ENCODE measurements around the gene DPP8. TPM values are rescaled to one million over a fixed set of nuclear protein-coding genes. Genes with fewer than 3 reads are reported as not detected.
"Not testable (repeated sequence)": the region's sequence is repeated elsewhere in the genome, so short reads cannot be mapped to it uniquely, and the experiment has no call there.

Gene DPP8
- total RNA-seq, 2 experiments from 2014 or later: 41.6 to 44.1 TPM

DNA sequence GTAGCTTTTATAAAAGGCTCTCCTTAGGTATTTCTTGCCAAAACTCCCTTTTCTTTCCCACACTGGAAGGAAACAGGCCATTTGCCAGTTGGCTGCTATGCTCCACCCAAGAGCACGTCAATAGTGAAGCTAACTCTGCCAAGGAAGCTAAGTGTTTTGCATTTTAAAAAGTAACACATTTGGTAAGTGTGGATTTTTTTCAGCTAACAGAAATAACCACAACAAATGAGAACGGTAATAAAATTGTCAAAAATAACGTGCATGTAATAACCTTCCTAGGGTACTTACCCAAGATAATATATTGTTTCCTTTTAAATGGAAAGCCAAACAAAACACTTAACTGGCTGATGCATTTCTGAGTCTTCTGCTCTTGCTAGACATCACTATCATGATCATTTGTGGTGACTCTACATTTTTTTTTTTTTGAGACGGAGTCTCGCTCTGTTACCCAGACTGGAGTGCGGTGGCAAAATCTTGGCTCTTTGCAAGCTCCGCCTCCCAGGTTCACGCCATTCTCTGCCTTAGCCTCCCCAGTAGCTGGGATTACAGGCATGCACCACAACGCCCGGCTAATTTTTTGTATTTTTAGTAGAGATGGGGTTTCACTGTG, 4.6 kb downstream of the DPP8 start:
- ATAC-seq (no peak), DNase-seq (no peak)
- H3K27ac Mint-ChIP-seq: peak overlapping the region; percentile 81
- H3K9me3 Mint-ChIP-seq (ENCODE audit: low read depth): no peaks in the 10 kb centered on the region
- CTCF ChIA-PET: interaction anchor here (0.7 to 1.7 kb wide), 4 partner anchors 12 to 324 kb away, joined by 3 to 4 read pairs (median 3); no protein-coding TSS in a partner anchor
- H3K27me3 Mint-ChIP-seq: no peaks in the 10 kb centered on the region
- H3K4me1 Mint-ChIP-seq: peaks cover 48% of the 10 kb centered on the region
- H3K36me3 Mint-ChIP-seq: peaks cover 46% of the 10 kb centered on the region
- no peak overlapping the region for H3K4me3 Mint-ChIP-seq

DNA sequence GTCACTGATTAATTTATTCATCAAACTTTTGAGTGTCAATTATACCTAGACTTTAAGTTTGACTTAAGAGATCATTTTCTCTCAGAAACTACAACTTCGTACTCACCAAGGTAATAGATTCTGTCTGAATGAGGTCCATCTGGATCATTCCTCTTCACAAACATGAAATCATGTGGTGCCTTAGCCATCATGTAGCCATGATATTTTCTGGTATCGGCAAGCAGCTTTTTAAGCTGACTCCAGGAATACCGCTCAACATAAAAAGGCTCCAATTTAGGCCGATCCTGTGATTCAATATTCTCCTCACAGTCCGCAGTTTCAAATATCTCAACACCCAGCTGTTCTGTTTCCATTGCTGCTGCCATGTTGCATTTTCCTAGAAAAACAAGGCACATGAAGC, 5.3 kb downstream of the DPP8 start:
- no peak for DNase-seq
- CTCF ChIA-PET: interaction anchor here (1.0 to 1.7 kb wide), 3 partner anchors 13 to 324 kb away, joined by 3 to 4 read pairs (median 3); no protein-coding TSS in a partner anchor
- H3K9me3 Mint-ChIP-seq (ENCODE audit: low read depth): no peaks in the 10 kb centered on the region
- no peak overlapping the region for H3K4me3 Mint-ChIP-seq
- H3K36me3 Mint-ChIP-seq: peaks cover 47% of the 10 kb centered on the region
- ATAC-seq: no peak
- H3K4me1 Mint-ChIP-seq: peaks cover 46% of the 10 kb centered on the region
- peak overlapping the region; percentile 81 for H3K27ac Mint-ChIP-seq
- no peaks in the 10 kb centered on the region for H3K27me3 Mint-ChIP-seq

DNA sequence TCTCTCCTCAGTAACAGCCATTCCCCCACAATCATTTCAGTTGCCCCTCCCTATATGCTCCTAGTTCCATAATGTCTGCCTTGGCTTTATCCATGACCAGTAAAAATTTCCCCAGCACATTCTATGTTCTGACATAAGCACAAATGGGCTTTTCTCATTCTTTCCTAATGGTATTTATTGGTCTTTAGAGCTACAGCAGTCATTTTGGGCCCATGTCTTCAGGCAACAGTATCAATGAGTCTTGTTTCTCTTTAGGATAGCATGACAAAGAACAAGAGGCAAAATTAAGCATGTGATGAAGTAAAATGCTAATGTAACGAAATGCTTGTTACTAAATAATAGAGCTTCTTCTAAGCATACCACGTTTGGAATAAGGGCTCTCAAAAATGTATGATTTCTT, 8.2 kb downstream of the DPP8 start:
- Mint-ChIP-seq H3K36me3 (peaks cover 46% of the 10 kb centered on the region), H3K27me3 (no peaks in the 10 kb centered on the region), H3K4me1 (peaks cover 23% of the 10 kb centered on the region), H3K27ac (no peak overlapping the region), H3K9me3 (ENCODE audit: low read depth) (no peaks in the 10 kb centered on the region), H3K4me3 (no peak overlapping the region)
- DNase-seq (no peak), ATAC-seq (no peak)
- CTCF ChIA-PET: interaction anchor here (0.6 kb wide), 1 partner anchor 15 kb away, joined by 3 read pairs; no protein-coding TSS in a partner anchor

DNA sequence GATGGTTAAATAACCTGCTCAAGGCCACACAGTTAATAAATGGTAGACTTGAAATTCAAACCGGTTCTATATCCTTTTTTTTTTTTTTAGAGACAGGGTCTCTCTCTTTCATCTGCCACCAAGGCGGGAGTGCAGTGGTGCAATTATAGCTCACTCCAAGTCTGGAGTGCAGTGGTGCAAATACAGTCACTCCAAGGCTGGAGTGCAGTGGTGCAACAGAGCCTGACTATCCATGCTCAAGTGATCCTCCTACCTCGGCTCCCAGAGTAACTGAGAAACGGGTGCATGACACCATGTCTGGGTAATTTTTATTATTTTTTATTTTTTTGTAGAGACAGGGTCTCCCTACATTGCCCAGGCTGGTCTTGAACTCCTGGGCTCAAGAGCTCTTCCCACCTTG, 23.4 kb downstream of the DPP8 start:
- H3K27ac Mint-ChIP-seq: no peak overlapping the region
- CTCF ChIA-PET: interaction anchor here (0.6 to 0.7 kb wide), 2 partner anchors 73 to 1030 kb away, joined by 4 read pairs; no protein-coding TSS in a partner anchor
- H3K4me3 Mint-ChIP-seq: no peak overlapping the region
- peaks cover 43% of the 10 kb centered on the region for H3K36me3 Mint-ChIP-seq
- ATAC-seq: no peak
- H3K27me3 Mint-ChIP-seq: no peaks in the 10 kb centered on the region
- peaks cover 2% of the 10 kb centered on the region for H3K4me1 Mint-ChIP-seq
- no peak for DNase-seq
- no peaks in the 10 kb centered on the region for H3K9me3 Mint-ChIP-seq (ENCODE audit: low read depth)

DNA sequence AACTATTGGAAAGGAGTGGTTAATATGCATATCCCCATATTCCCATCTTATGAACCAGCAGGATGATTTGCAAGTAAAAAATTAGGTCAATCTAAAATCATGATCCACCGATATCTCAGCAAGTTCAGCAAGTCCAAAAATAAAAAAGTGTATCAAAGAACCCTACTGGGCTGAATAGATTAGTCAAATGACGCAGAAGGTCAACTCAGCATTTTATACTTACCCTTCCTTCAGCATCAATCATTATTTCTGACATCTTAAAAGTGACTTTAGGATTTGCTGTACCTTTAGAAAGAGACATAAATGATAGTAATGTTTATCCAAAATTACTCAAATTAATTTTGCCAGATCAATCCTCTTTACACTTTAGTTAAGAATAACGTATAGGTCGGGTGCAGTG, 32.6 kb downstream of the DPP8 start:
- CTCF ChIA-PET: no interaction called here
- H3K36me3 Mint-ChIP-seq: peaks cover 50% of the 10 kb centered on the region
- ATAC-seq: no peak
- H3K9me3 Mint-ChIP-seq (ENCODE audit: low read depth): no peaks in the 10 kb centered on the region
- no peaks in the 10 kb centered on the region for H3K27me3 Mint-ChIP-seq
- H3K4me1 Mint-ChIP-seq: no peaks in the 10 kb centered on the region
- no peak overlapping the region for H3K27ac Mint-ChIP-seq
- H3K4me3 Mint-ChIP-seq: no peak overlapping the region
- no peak for DNase-seq

DNA sequence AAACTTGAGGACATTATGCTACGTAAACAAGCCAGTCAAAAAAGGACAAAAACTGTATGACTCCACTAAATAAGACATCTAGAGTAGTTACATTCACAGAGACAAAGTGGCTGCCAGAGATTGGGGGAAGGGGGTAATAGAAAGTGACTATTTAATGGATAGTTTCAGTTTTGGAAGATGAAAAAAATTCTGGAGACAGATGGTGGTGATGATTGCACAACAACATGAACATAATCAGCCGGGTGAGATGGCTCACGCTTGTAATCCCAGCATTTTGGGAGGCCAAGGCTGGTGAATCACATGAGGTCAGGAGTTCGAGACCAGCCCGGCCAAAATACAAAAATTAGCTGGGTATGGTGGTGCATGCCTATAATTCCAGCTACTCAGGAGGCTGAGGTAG, 40.6 kb downstream of the DPP8 start:
- H3K27me3 Mint-ChIP-seq: no peaks in the 10 kb centered on the region
- peaks cover 1% of the 10 kb centered on the region for H3K4me1 Mint-ChIP-seq
- peaks cover 31% of the 10 kb centered on the region for H3K36me3 Mint-ChIP-seq
- no peak overlapping the region for H3K4me3 Mint-ChIP-seq
- H3K9me3 Mint-ChIP-seq (ENCODE audit: low read depth): no peaks in the 10 kb centered on the region
- ATAC-seq (no peak), DNase-seq (no peak)
- CTCF ChIA-PET: no interaction called here
- no peak overlapping the region for H3K27ac Mint-ChIP-seq

DNA sequence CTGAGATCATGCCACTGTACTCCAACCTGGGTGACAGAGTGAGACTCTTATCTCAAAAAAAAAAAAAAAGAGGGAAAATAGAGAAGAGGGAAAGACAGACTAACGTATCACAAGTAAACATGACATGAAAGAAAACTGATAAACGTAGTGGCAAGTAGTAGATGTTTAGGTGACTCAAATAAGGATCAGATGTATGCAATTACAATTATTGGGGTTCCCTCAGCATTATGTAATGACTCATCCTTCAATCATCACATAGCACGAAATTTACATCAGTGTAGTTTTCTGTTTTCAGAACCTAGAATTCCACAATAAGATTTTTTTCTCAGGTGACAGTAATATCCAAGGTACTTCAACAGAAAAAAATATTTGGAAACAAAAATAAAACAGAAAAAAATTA, 46.6 kb downstream of the DPP8 start:
- ATAC-seq (no peak), DNase-seq (no peak)
- CTCF ChIA-PET: interaction anchor here (0.6 kb wide), 1 partner anchor 71 kb away, joined by 3 read pairs; no protein-coding TSS in a partner anchor
- no peak overlapping the region for H3K4me3 Mint-ChIP-seq
- peaks cover 40% of the 10 kb centered on the region for H3K36me3 Mint-ChIP-seq
- peaks cover 7% of the 10 kb centered on the region for H3K4me1 Mint-ChIP-seq
- no peaks in the 10 kb centered on the region for H3K27me3 Mint-ChIP-seq
- no peak overlapping the region for H3K27ac Mint-ChIP-seq
- no peaks in the 10 kb centered on the region for H3K9me3 Mint-ChIP-seq (ENCODE audit: low read depth)

DNA sequence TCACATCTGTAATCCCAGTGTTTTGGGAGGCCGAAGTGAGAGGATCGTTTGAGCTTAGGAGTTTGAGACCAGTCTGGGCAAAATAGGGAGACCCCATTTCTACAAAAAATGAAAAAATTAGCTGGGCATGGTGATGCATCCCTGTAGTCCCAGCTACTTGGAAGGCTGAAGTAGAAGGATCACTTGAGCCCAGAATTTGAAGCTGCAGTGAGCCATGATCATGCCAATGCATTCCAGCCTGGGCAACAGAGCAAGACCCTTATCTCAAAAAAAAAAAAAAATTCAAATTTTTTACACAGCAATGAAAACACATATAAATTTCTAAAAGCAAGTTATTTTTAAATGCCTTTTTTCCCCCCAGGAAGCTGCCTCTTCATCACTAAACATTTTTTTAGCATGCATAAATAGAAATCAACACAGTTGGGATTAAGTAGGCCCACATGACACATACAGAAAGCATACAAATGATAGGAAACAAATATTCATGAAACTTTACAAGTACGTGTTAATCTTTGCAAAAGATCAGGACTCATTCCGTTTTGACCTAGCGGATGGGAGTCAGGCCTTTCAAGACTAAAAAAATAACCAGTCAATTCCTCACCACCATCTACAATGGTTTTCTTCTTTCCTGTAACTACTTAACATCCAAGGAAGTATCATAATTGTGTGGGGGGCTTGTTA, 49.1 kb downstream of the DPP8 start:
- Mint-ChIP-seq H3K4me1 (peaks cover 7% of the 10 kb centered on the region), H3K27me3 (no peaks in the 10 kb centered on the region), H3K4me3 (no peak overlapping the region), H3K36me3 (peaks cover 46% of the 10 kb centered on the region), H3K9me3 (ENCODE audit: low read depth) (no peaks in the 10 kb centered on the region), H3K27ac (no peak overlapping the region)
- CTCF ChIA-PET: interaction anchor here (1.2 kb wide), 1 partner anchor 13 kb away, joined by 3 read pairs; no protein-coding TSS in a partner anchor
- DNase-seq: no peak
- ATAC-seq: no peak

DNA sequence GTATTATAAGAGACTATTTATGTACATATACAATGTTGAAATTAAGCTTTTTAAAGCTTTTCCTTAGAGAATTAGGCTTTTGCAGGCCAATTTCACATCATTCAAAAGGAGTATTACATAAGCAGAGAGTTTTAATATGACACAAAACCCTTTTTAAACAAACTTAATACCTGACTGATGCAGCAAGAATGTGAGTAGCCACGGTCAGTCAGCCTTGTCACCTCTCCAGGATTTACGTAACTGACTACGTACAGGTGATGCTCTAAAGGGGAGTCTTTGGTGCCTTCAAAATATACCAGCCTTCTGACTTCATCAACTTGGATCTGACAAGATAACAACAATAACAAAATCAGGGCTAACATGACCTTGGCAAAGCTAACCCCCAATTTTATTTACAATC, 50.6 kb downstream of the DPP8 start:
- ATAC-seq (no peak), DNase-seq (no peak)
- Mint-ChIP-seq H3K4me3 (no peak overlapping the region), H3K27ac (no peak overlapping the region), H3K27me3 (no peaks in the 10 kb centered on the region), H3K4me1 (peaks cover 5% of the 10 kb centered on the region), H3K36me3 (peaks cover 41% of the 10 kb centered on the region), H3K9me3 (ENCODE audit: low read depth) (no peaks in the 10 kb centered on the region)
- CTCF ChIA-PET: interaction anchor here (1.2 kb wide), 1 partner anchor 14 kb away, joined by 3 read pairs; no protein-coding TSS in a partner anchor

DNA sequence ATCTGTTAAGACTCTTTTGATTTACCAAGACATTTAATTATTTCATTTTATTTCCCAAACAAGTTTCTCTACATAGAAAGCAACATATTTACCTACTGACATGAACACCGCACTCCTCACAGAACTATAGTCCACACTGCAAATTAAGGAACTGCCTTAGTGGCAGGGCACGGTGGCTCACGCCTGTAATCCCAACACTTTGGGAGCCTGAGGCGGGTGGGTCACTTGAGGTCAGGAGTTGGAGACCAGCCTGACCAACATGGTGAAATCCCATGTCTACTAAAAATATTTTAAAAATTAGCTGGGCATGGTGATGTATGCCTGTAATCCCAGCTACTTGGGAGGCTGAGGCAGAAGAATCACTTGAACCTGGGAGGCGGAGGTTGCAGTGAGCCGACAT, 54.4 kb downstream of the DPP8 start:
- CTCF ChIA-PET; ATAC-seq; DNase-seq; H3K27me3 Mint-ChIP-seq; H3K9me3 Mint-ChIP-seq (ENCODE audit: low read depth); H3K27ac Mint-ChIP-seq; H3K4me1 Mint-ChIP-seq; H3K4me3 Mint-ChIP-seq: not testable (repeated sequence)
- peaks cover 42% of the 10 kb centered on the region for H3K36me3 Mint-ChIP-seq

DNA sequence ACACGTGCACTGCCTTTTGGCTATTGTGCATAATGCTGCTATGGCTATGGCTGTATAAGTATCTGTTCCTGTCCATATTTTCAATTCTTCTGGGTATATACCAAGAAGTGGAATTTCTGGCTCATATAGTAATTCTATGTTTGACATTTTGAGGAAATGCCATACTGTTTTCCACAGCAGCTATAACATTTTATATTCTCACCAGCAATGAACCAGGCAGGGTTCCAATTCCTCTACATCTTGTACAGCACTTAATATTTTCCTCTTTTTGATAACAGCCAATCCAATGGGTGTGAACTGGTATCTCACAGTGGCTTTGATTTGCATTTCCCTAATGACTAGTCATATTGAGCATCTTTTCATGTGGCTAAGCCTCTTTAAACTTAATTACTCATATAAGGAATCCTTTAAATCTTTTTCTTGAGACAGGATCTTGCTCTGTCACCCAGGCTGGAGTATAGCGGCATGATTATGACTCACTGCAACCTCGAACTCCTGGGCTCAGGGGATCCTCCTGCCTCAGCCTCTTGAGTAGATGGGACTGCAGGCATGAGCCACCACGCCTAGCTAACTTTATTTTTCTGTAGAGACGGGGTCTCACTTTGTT, 56.6 kb downstream of the DPP8 start:
- H3K4me3 Mint-ChIP-seq: no peak overlapping the region
- H3K4me1 Mint-ChIP-seq: peaks cover 7% of the 10 kb centered on the region
- H3K36me3 Mint-ChIP-seq: peaks cover 40% of the 10 kb centered on the region
- CTCF ChIA-PET: interaction anchor here (1.6 kb wide), 1 partner anchor 75 kb away, joined by 5 read pairs; no protein-coding TSS in a partner anchor
- no peaks in the 10 kb centered on the region for H3K9me3 Mint-ChIP-seq (ENCODE audit: low read depth)
- H3K27ac Mint-ChIP-seq: peak overlapping the region; percentile 15
- ATAC-seq (peak; percentile 84), DNase-seq (peak; percentile 49)
- H3K27me3 Mint-ChIP-seq: no peaks in the 10 kb centered on the region

DNA sequence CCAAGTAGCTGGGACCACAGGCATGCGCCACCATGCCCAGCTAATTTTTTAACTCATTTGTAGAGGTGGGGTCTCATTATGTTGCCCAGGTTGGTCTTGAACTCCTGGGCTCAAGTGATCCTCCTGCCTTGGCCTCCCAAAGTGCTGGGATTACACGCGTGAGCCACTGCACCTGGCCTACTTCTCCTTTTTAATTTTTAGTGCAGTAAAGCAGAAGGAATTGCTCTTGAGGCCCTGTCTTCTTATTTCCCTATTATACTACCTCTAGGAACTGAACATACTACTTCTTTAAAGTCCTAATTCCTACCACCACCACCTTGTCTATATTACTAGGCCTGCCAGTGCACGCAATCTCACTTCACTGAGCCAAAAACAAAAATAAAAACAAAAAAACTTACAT, 62.2 kb downstream of the DPP8 start:
- CTCF ChIA-PET; DNase-seq; H3K27me3 Mint-ChIP-seq; H3K27ac Mint-ChIP-seq; H3K4me3 Mint-ChIP-seq; H3K4me1 Mint-ChIP-seq; ATAC-seq; H3K9me3 Mint-ChIP-seq (ENCODE audit: low read depth): not testable (repeated sequence)
- H3K36me3 Mint-ChIP-seq: peaks cover 43% of the 10 kb centered on the region

DNA sequence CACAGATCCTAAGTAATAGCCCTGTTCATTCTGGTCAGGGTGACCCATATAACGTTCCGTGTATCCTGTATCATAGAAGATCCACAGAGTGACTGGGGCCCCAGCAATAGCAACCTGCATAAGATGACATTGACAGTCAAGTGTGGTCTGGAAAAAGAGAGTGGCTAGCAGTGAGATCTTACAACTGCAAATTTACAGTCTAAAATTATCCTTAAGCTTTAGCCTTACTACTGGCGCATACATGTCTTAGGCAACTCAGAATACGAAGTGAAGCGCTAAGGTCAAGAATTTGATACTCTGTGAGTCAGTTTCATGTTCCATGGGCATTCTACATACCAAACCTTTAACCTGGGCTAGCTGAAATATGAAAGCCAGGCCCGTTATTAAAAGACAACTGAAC, 65.5 kb downstream of the DPP8 start:
- Mint-ChIP-seq H3K4me1 (no peaks in the 10 kb centered on the region), H3K9me3 (ENCODE audit: low read depth) (no peaks in the 10 kb centered on the region), H3K27ac (no peak overlapping the region), H3K27me3 (no peaks in the 10 kb centered on the region), H3K4me3 (no peak overlapping the region), H3K36me3 (peaks cover 39% of the 10 kb centered on the region)
- DNase-seq: no peak
- ATAC-seq: no peak
- CTCF ChIA-PET: no interaction called here

DNA sequence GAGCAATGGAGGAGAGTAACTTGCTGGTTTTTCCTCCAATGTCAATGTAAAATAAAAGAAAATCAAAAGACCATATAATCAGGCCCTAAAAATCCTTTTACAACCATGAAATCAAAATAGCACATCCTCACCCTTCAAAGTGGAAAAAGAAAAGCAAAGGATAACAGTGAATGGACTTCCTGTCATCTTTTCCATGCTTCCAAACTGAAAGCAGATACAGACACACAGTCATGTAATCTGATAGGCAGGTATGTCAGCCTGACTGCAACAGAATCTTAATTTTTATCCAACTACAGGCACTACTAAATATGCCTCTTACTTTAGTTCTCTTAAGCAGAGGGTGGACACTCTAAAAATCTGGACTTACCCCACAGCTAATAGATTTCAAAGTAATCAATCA, 66.9 kb downstream of the DPP8 start:
- ATAC-seq (no peak), DNase-seq (no peak)
- Mint-ChIP-seq H3K36me3 (peaks cover 41% of the 10 kb centered on the region), H3K27me3 (no peaks in the 10 kb centered on the region), H3K9me3 (ENCODE audit: low read depth) (no peaks in the 10 kb centered on the region), H3K27ac (no peak overlapping the region), H3K4me3 (no peak overlapping the region), H3K4me1 (no peaks in the 10 kb centered on the region)
- CTCF ChIA-PET: no interaction called here

All from activated CD8-positive, alpha-beta memory T cell treated with anti-CD3 and anti-CD28 coated beads, Interleukin-2, amount 10 ng/mL, durations not matched to agents 7 days and 5 days (primary cell).